Measurements from ENCODE around the gene FUT1. TPM values are rescaled to one million over a fixed set of nuclear protein-coding genes. Genes with fewer than 3 reads are reported as not detected.
"Not testable (repeated sequence)": the region's sequence is repeated elsewhere in the genome, so short reads cannot be mapped to it uniquely, and the experiment has no call there.

Gene FUT1
- polyA plus RNA-seq, 1 of the 3 experiments (the other 2 are of a cell fraction): 0.08 TPM

DNA sequence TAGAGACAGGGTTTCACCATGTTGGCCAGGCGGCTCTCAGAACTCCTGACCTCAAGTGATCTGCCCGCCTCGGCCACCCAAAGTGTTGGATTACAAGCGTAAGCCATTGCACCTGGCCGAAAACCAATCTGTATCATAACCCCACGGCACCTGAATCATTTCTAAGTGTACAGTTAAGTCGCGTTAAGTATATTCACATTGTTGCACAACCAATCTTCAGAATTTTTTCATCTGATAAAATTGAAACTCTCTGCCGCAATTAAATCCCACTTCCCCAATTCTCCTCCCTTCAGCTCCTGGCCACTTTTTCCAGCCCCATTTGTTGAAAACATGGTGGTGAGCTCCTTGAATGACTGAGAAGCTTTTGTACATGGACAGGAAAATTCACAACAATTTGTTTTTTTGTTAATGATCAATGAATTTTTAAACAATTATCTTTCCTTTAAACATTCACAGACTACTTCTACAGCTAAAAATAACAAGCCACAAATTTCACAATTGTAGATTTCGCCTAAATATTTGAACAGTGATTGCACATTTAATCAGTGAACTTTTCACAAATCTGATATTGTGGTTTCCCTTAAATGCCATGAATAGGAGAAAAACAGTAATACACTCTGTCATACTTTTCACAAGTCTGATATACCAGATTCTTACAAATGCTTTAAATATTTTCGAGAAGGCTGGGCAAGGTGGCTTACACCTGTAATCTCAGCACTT, 16.7 kb upstream of the FUT1 start:
- no peak for DNase-seq
- H3K9ac ChIP-seq: no peak overlapping the region
- ChIA-PET POLR2A (no interaction called here), CTCF (interaction anchor here (1.1 to 2.0 kb wide), 2 partner anchors 10 to 19 kb away, joined by 3 to 4 read pairs; no protein-coding TSS in a partner anchor)
- no peaks in the 10 kb centered on the region for H4K20me1 ChIP-seq (ENCODE audit: insufficient read depth)
- H2AFZ ChIP-seq (ENCODE audit: low read depth): no peak overlapping the region
- TF ChIP-seq, protein P1, sequence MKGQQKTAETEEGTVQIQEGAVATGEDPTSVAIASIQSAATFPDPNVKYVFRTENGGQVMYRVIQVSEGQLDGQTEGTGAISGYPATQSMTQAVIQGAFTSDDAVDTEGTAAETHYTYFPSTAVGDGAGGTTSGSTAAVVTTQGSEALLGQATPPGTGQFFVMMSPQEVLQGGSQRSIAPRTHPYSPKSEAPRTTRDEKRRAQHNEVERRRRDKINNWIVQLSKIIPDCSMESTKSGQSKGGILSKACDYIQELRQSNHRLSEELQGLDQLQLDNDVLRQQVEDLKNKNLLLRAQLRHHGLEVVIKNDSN (IDR thresholded peaks at IDR 0.05; ENCODE audit: borderline replicate concordance, low read depth): no peak
- TF ChIP-seq, protein P2, sequence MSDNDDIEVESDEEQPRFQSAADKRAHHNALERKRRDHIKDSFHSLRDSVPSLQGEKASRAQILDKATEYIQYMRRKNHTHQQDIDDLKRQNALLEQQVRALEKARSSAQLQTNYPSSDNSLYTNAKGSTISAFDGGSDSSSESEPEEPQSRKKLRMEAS (IDR thresholded peaks at IDR 0.05; ENCODE audit: low read depth): no peak
- TF ChIP-seq FOSL2 (IDR thresholded peaks at IDR 0.05; ENCODE audit: borderline replicate concordance, low read depth) (no peak), RFX5 (IDR thresholded peaks at IDR 0.05; ENCODE audit: low read length) (no peak), NFIC (IDR thresholded peaks at IDR 0.05; ENCODE audit: borderline replicate concordance) (no peak), GATA2 (CRISPR knock-in tag; IDR thresholded peaks at IDR 0.05) (no peak), TCF12 (IDR thresholded peaks at IDR 0.05) (no peak)
- no peaks in the 10 kb centered on the region for H3K79me2 ChIP-seq (ENCODE audit: insufficient read depth)
- no peaks in the 10 kb centered on the region for H3K9me2 ChIP-seq
- H3K36me3 ChIP-seq (replicated peaks in 1 of 2; ENCODE audit: control insufficient read depth in 1 of 2, insufficient read depth in 2 of 2, low read length in 1 of 2): no peaks in the 10 kb centered on the region
- no peaks in the 10 kb centered on the region for H3K4me1 ChIP-seq (ENCODE audit: control insufficient read depth in 1 of 2, insufficient read depth in 2 of 2, low read depth in 1 of 2, low read length in 1 of 2)
- H3K27ac ChIP-seq (ENCODE audit: low read depth in 2 of 2, low read length in 1 of 2): no peak overlapping the region
- no peaks in the 10 kb centered on the region for H3K9me3 ChIP-seq
- no peak overlapping the region for H3K4me2 ChIP-seq
- H3F3A ChIP-seq (replicated peaks; ENCODE audit: insufficient read depth): no peaks in the 10 kb centered on the region
- WGBS (ENCODE audit: low lambda C conversion rate): 51% methylated on average over 11 of the region's 11 CpGs
- H3K4me3 ChIP-seq (ENCODE audit: low read depth in 2 of 2, low read length in 1 of 2): no peak overlapping the region
- peaks cover 29% of the 10 kb centered on the region for H3K27me3 ChIP-seq (ENCODE audit: insufficient read depth)

- H3K9ac ChIP-seq; H3K4me2 ChIP-seq; DNase-seq; H4K20me1 ChIP-seq (ENCODE audit: insufficient read depth); H3K36me3 ChIP-seq (replicated peaks in 1 of 2; ENCODE audit: control insufficient read depth in 1 of 2, insufficient read depth in 2 of 2, low read length in 1 of 2); H3K79me2 ChIP-seq (ENCODE audit: insufficient read depth); H2AFZ ChIP-seq (ENCODE audit: low read depth); POLR2A ChIA-PET; H3K27ac ChIP-seq (ENCODE audit: low read depth in 2 of 2, low read length in 1 of 2); H3K9me2 ChIP-seq; H3K4me3 ChIP-seq (ENCODE audit: low read depth in 2 of 2, low read length in 1 of 2); H3F3A ChIP-seq (replicated peaks; ENCODE audit: insufficient read depth); H3K4me1 ChIP-seq (ENCODE audit: control insufficient read depth in 1 of 2, insufficient read depth in 2 of 2, low read depth in 1 of 2, low read length in 1 of 2); H3K9me3 ChIP-seq: not testable (repeated sequence)
- 10% methylated on average over 6 of the region's 6 CpGs for WGBS (ENCODE audit: low lambda C conversion rate)
- peaks cover 38% of the 10 kb centered on the region for H3K27me3 ChIP-seq (ENCODE audit: insufficient read depth)
- CTCF ChIA-PET: interaction anchor here (1.7 kb wide), 1 partner anchor 19 kb away, joined by 7 read pairs; no protein-coding TSS in a partner anchor
Measured at GRCh38 chr19:48768171-48768753, 15.8 kb upstream of the FUT1 start.

DNA sequence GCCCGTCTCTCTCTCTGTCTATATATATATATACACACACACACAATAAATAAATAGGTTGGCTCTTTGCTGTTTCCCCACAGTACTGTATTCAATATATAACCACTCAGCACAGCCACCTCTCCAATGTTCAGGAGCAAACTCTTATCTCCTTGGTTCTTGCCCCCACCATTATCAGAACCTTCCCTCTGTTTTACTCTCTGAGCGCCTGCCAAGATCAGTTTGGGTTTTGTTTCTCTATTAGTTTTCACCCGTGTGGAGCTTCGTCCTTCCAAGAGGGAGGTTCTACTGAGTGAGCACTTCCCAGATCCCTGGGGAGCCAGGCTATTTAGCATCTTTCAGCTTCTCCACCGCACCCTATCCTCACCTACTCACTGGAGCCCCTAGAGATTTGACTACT, 13.4 kb upstream of the FUT1 start:
- H3K27ac ChIP-seq (ENCODE audit: low read depth in 2 of 2, low read length in 1 of 2); H3K9me3 ChIP-seq; H3K4me1 ChIP-seq (ENCODE audit: control insufficient read depth in 1 of 2, insufficient read depth in 2 of 2, low read depth in 1 of 2, low read length in 1 of 2); H3K4me2 ChIP-seq; DNase-seq; H3K79me2 ChIP-seq (ENCODE audit: insufficient read depth); H3K4me3 ChIP-seq (ENCODE audit: low read depth in 2 of 2, low read length in 1 of 2); H2AFZ ChIP-seq (ENCODE audit: low read depth); H3F3A ChIP-seq (replicated peaks; ENCODE audit: insufficient read depth); POLR2A ChIA-PET; H3K36me3 ChIP-seq (replicated peaks in 1 of 2; ENCODE audit: control insufficient read depth in 1 of 2, insufficient read depth in 2 of 2, low read length in 1 of 2); H4K20me1 ChIP-seq (ENCODE audit: insufficient read depth); H3K9me2 ChIP-seq; H3K9ac ChIP-seq: not testable (repeated sequence)
- CTCF ChIA-PET: interaction anchor here (1.4 to 1.9 kb wide), 2 partner anchors 27 to 70 kb away, joined by 3 to 5 read pairs; partner anchors contain the start of gene HSD17B14
- peaks cover 47% of the 10 kb centered on the region for H3K27me3 ChIP-seq (ENCODE audit: insufficient read depth)
- 14% methylated on average over 5 of the region's 5 CpGs for WGBS (ENCODE audit: low lambda C conversion rate)
